Stimulated activated CD8-positive, alpha-beta memory T cell treated with anti-CD3 and anti-CD28 coated beads, Interleukin-7, amount 100 ng/mL, for 4 hours (primary cell): ENCODE measurements around the gene TRAK1.

ENCODE experiments used
- DNase-seq, 2 donors: peaks; one replicate each; pipeline ENCODE4 v3.0.0-alpha.2; 2020; ENCODE audit warnings: low read depth in 2 of 2

TRAK1 gene

DNA sequence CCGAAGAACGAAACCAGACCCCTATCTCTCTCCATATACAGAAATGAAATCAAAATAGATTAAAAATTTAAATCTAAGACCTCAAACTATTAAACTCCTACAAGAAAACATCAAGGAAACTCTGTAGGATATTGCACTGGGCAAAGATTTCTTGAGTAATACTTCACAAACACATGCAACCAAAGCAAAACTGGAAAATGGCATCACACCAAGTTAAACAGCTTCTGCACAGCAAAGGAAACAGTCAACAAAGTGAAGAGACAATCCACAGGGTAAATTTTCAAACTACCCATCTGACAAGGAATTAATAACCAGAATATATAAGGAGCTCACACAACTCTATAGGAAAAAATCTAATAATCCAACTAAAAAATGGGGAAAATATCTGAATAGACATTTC lies 145.5 kb downstream of the TRAK1 start:
- no peak for DNase-seq

- no peak for DNase-seq
These were observed 154.9 kb downstream of the TRAK1 start for GRCh38 chr3:42246091-42246490.

DNA sequence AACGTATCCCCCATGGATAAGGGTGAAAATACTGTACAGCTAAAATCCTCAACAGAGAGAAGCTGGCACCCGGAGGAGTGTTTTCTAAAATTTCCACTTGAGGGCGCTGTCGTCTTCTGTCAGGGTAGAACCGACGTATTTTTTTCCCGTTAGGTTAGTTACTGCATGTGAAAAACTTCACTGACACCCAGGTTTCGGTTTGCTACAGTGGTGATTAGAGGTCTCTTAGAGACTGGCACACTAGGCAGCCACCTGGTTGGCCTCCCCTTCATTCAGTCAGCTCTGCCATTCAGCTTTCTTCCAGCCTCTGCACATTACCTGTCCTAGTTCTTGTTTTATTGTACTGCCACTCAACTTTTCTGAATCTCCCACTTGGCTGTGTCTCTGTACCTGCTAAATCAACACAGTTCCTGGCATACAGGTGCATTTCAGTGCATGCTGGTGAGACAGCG lies 156.4 kb downstream of the TRAK1 start:
- peak; percentile 28 to 41 for DNase-seq

GRCh38 chr3:42250761-42251160 lies 159.6 kb downstream of the TRAK1 start:
- no peak for DNase-seq

DNA sequence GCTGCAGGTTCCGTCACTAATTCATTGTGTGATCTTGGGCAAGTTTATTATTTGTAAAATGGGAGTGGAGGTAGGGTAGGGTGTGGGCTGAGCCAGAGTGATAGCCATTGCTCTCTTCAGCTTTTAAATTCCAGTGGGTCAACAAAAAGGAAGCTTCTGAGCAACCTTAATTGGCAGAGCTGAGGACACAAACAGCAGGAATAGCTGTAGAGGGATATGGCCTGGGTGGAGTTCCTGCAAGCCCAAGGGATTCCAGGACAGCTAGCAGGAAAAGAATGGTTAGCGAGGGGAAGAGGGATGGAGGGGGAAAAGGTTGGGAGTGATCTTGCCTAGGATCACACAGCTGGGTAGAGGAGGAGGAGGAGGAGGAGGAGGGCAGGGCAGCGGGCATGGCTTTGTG lies 163.4 kb downstream of the TRAK1 start:
- DNase-seq: no peak

GRCh38 chr3:42256135-42256819 lies 165.1 kb downstream of the TRAK1 start:
- no peak for DNase-seq

GRCh38 chr3:42257007-42257406 lies 165.8 kb downstream of the TRAK1 start:
- DNase-seq: no peak

- DNase-seq: no peak
These were observed 171.4 kb downstream of the TRAK1 start for GRCh38 chr3:42262525-42262924.

GRCh38 chr3:42263354-42264346 lies 172.5 kb downstream of the TRAK1 start:
- no peak for DNase-seq

- peak in 1 of 2 donors; percentile 5 for DNase-seq
These were observed 173.4 kb downstream of the TRAK1 start for GRCh38 chr3:42264399-42265058.

- no peak for DNase-seq
These were observed 174.2 kb downstream of the TRAK1 start for GRCh38 chr3:42265059-42265991.

DNA sequence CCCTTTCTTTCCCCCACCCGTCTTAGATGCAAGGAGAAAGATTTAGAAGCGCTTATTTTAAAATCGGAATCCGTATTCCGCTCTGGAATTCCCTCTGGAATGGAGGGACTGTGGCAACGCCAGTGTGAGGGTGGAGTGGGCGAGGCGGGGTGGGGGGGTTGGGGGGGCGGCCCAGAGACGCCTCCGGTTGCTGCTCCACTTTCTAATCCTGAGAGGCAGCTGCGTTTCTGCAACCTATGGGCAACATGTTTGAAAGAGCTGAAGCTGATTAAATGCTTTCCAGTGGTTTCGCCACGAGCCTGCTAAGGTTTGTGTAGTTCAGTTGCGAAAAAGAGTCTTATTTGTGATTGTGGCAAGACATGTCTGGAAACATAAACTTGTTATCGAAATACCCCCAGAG lies 174.9 kb downstream of the TRAK1 start, which contains the start of gene CCK:
CCK (minus strand) TSS at position 101 of the 400 bp plus-strand sequence. CDS start 2,555 bp downstream, outside the sequence.
- no peak for DNase-seq

DNA sequence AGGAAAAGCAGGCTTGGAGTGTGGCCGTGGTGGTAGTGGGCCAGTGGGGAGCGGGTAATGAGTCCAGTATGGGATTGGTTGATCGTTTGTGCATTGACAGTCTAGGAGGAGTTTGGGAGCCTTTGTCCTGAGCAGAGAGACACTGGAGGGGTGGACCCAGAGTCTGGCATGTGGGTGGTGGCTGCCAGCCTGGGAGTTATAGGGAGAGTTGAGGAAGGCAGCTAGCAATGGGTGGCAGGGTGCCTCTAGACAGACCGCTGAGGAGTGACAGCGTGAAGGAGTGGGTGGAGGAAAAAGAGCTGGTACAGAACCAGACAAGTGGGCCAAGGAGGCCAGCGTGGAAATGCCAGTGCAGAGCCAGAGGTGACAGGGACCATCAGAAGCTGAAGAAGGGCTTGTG lies 176.7 kb downstream of the TRAK1 start:
- DNase-seq: no peak

DNA sequence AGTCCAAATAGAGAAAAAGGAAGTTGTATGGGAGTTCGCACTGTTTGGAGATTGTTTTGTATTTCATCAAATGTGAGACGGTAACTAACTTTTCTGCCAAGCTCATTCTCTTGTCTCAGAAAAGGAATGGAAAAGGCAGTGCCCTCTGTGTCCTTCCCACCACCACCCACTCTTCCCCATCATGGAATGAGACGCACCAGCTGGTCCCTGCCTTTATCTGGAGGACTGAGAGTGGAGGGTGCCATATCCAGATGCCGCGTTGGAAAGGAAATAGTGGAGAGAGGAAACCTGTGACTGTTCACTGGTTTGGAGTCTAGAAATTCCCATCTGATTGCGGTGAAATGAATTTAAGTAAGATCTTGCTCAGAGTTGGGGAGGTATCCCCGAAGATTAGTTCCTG lies 178.5 kb downstream of the TRAK1 start:
- DNase-seq: no peak

- DNase-seq: no peak
These were observed 179.4 kb downstream of the TRAK1 start for GRCh38 chr3:42270561-42270960.

- no peak for DNase-seq
These were observed 180.6 kb downstream of the TRAK1 start for GRCh38 chr3:42271786-42272185.

GRCh38 chr3:42273361-42273760 lies 182.2 kb downstream of the TRAK1 start:
- no peak for DNase-seq

- DNase-seq: no peak
These were observed 183.1 kb downstream of the TRAK1 start for GRCh38 chr3:42274266-42274665.

DNA sequence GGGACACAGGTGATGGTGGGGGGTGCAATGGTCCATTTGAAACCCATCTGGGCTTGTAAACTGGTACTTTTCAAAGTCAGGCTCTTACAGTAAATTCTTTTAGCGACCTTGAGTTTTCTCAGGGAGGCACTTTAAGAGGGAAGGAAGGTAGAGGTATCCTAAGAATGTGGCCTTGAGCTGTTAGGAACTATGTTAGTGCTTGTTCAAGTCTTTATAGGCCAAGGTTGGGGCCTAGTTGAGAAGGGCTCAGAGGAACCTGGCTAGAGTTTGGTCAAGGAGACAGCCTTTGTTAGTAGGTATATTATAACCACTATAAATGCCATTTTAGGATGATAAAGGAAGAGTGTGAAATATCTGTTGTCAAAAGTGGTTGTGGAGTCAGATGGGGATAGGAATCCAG lies 184.1 kb downstream of the TRAK1 start:
- DNase-seq: no peak
